Cardiac fibroblast (primary cell): ENCODE results near the gene DAPK2.

Experiments
- DNase-seq, 2 donors: peaks; one replicate each; pipeline versions ENCODE4 v3.0.0 to v3.0.0-alpha.2; 2010; ENCODE audit warnings: low read depth in 2 of 2
- H3K4me3 ChIP-seq, 2 donors: replicated peaks in 1 of 2; 1 replicate in 1 of 2; 2 replicates in 1 of 2; pipeline ENCODE4 v1.5.1; 2011; ENCODE audit warnings: low read depth in 2 of 2, low read length in 2 of 2, mild to moderate bottlenecking in 2 of 2, moderate library complexity in 1 of 2
- CTCF ChIP-seq: IDR thresholded peaks from one replicate; pipeline ENCODE4 v1.5.1; 2011; ENCODE audit warnings: low read depth, mild to moderate bottlenecking, low read length, inconsistent platforms

DAPK2 gene

GRCh38 chr15:63991706-63992105, 54.6 kb downstream of the DAPK2 start:
- no peak for DNase-seq
- no peak overlapping the region for H3K4me3 ChIP-seq
- no peak for TF ChIP-seq CTCF

DNA sequence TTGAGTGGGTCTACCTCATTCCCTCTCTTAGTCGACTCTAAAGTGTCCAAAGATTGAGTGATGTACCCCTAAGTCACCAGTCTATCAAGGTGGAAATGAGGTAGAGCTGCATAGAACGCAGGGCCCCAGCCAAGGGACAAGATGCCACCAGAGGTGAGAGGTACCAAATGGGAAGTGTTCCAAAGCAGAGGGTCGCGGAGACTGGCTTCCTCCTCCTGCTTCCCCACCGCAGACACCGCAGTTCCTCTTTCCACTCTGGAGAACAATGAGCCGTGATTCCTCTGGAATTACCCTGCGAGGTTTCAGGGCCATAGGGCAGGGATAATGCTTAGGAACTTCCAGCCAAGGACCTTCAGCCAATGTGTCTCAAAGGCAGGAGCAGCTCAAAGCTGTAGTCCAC, 55.8 kb downstream of the DAPK2 start:
- TF ChIP-seq CTCF, result no peak
- no peak for DNase-seq
- no peak overlapping the region for H3K4me3 ChIP-seq

DNA sequence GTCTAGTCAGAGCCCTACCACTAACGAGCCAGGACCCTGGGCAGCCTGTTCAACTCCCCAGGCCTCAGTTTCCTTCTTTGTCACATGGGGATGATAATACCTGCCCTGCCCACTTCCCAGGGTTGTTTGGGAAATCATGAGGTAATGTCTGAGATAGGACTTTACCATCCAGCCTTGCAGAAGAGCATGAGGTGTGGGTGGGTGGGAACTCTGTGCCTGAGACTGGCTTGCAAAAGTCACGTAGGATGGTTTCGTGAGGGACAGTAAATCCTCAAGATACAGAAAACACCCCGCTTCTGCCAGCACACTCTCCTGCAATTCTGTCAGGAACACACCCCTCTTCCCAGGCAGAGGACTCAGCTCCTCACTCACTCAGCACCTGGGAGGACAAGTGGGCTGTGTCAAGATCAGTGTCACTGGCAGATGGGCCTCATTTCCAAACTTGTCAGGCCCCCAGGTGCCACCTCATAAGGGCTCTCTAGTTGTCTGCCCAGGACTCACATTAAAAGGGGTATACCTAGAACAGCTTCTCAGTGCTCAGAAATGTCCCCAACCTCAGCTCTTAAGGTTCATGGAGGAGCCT, 58.4 kb downstream of the DAPK2 start:
- DNase-seq, result no peak
- TF ChIP-seq CTCF, result no peak
- H3K4me3 ChIP-seq, result no peak overlapping the region

DNA sequence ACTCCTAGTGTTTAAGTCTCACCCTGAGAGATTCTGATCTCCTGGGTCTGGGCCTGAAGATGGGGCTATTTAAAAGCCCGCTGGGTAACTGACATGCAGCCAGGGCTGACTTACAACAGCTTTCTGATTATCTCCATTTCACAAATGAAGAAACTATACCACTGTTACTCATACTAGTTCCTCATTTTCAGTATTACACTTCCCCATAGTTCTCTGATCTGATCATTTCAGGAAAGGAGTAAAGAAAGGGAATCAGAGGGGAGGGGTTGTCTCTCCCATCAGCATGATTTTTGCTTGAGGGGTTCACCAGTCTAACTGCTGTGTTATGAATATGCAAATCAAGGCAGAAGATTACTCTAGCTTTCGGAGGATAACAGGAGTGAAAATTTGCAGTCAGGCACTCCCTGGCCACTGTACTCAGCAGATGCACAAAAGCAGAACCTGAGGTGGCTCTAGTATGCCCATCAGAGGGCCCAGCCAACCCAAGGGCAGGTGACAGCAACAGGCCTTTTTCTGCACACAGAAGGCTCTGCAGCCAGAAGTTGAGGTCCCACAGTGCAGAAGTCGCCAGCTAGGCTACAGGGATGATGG, 59.4 kb downstream of the DAPK2 start:
- H3K4me3 ChIP-seq, result no peak overlapping the region
- TF ChIP-seq CTCF, result no peak
- DNase-seq, result no peak

- DNase-seq, result no peak
- no peak for TF ChIP-seq CTCF
- H3K4me3 ChIP-seq, result no peak overlapping the region
These were observed 60.1 kb downstream of the DAPK2 start for GRCh38 chr15:63986185-63986680.

- DNase-seq, result no peak
- H3K4me3 ChIP-seq, result no peak overlapping the region
- TF ChIP-seq CTCF, result no peak
These were observed 60.8 kb downstream of the DAPK2 start for GRCh38 chr15:63985221-63986184.
